Stimulated activated CD4-positive, alpha-beta T cell treated with anti-CD3 and anti-CD28 coated beads, Interleukin-15, amount 100 ng/mL, for 24 hours (primary cell): ENCODE measurements around the gene SC5D.
A peak's percentile ranks its signal among the peaks of the same experiment; 100 is the strongest.

Experiments
- DNase-seq: peaks from one replicate; pipeline ENCODE4 v3.0.0-alpha.2; 2020

The SC5D gene, protein sequence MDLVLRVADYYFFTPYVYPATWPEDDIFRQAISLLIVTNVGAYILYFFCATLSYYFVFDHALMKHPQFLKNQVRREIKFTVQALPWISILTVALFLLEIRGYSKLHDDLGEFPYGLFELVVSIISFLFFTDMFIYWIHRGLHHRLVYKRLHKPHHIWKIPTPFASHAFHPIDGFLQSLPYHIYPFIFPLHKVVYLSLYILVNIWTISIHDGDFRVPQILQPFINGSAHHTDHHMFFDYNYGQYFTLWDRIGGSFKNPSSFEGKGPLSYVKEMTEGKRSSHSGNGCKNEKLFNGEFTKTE

DNA sequence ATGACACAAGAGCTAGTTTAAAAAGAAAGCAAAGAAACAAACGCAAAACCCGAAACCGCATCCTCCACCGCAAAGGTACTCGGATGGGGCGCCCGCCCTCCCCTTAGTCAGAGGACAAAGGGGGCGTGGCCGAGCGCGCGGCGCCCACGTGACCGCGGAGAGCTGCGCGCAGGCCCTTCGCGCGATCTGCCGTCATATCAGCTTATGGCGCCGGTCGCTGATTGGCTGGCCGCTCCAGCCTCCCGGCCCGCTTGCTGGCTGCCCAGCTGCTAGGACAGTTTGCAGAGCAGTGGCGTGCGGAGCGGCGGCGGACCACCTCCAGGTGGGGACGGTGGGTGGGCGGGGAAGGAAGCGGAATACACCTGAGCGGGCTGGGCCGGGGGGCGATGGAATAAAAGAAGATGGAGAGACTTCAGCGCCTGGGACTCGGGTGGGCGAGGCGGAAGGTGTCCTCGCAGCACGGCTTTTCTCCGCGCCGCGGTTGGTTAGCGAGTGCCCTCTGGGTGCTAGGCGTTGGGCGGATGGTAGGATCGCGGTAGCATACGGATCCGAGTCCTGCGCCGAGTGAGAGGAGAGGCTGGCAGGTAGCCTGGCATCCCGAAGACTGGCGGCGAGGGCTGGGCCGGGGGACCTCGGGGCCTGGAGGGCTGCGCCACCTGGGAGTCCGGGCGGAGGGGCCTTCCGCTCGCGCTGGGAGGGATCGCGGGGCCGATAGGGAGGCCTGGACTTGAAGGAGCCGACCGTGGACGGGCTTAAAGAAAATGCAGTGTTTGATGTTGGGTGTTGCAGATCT is at the start of gene SC5D:
SC5D (plus strand) TSS at position 277 of the 793 bp plus-strand sequence. CDS start 10,605 bp downstream, outside the sequence.
- DNase-seq, result peak; percentile 96

DNA sequence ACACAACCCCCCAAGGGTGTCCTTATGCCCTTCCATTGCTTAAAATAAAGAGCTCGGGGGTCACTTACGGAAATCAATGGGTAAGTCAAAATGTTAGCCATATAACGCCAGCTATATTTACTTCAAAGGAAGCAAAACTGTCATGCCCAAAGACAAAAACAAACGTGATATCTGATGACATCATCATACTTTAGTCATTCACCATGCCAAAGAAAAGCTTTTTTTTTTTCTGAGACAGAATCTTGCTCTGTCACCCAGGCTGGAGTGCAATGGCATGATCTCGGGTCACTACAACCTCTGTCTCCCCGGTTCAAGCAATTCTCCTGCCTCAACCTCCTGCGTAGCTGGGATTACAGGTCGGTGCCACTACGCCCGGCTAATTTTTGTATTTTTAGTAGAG is 47.7 kb upstream of the SC5D start:
- no peak for DNase-seq

DNA sequence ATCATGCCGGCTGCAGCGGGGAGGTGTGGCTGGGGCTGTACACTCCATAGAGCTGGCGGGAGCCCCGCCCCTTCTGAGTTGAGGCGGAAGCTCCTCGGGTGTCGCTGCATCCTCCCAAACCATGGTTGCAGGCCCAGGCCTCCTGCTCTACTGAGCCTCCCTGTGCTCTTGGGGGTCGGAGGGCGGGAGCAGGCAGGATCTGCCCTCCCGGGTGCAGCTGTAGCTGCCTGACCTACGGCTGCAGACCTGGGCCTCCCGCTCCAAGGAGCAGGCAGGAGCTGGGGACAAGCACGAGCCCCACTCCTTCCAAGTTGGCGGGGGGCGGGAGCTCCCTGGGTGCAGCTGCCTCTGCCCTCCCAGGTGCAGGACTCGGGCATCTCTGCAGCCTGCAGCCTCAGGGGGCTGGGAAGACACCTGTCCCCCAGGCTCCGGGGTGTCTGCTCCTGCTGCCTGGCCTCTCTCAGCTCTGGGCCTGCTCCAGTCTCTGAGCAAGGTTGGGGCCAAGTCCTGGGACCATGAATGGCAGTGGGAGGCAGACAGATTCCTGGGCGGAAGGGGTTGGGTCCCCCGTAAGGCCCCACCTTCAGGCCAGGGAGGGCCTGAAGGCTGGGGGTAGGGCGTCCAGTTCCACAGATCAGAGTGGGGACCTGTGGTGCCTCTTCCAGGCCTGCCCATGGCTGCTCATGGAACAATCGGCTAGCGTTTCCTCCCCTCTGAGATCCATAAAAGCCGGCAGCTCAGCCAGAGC is 46.4 kb upstream of the SC5D start:
- no peak for DNase-seq

DNA sequence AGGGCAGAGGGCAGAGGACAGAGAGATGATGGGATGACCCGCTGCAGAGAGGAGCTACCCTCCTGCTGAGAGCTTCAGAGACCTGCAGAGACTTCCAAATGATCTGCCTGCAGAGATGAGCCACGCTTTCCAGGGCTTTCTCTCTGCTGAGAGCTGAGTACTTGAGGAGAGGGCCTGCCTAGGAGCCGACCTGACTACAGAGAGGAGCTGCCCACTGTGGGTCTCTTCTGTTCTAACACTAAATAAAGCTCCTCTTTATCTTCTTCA is 45.9 kb upstream of the SC5D start:
- DNase-seq, result no peak

DNA sequence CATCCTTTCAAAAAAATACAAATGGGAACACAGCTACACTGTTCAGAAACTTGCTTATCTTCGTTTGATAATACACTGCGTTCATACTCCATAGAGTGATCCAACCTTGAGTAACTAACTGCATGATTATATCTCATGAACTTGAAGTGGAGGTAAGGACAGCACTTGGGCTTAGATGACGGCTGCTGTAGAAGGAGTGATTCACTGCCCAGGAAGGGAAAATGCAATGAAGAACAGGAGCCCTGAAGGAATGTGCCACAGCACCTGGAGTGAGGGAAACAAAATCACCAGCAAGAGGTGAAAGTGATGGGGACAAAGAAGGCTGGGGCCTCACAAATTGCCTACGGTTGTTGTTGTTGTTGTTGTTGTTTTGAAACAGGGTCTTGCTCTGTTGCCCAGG is 44.1 kb upstream of the SC5D start:
- no peak for DNase-seq

DNA sequence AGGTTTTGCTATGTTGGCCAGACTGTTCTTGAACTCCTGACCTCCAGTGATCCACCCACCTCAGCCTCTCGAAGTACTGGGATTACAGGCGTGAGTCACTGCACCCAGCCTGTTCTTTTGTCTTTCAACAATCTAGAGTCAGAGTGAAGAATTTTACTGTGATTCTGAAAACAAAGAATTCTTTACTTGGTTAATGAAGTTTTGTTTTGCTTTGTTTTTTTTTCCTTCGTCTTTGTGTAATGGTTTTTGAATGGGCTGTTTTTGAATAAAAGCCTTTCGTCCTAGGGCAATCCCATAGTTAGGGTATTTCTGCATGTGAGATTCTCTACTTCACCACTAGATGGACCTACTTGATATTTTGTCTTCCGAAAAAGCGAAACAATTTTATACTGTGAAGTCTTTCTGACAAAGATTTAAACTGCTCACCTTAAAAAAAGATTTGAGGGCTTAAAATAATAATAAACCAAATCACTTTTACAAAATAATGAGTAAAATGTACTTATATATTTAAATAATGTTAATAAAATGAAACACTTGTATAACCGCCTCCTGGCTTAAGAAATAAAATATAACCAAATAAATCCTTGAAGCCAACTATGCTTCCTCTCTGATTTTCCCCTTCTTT is 43.4 kb upstream of the SC5D start:
- DNase-seq, result peak; percentile 18

DNA sequence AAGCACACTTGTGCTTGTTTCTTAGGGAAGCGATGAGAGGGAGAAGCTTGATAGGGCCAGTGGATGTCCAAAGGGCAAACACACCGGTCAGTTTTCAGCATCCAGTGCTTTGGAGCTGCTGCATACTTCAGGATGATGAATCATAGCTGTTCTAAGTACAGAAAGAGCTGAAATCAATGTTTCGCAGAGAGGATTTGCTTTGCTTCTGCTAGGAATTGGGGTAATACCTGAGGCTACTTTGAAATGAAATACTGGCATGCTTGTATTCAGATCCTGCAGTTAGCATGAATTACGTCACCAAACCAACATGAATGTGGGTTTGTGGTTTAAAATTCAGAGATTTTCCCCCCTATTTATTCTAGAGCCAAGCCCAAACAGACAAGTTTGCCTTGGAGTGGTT is 41.7 kb upstream of the SC5D start:
- no peak for DNase-seq

DNA sequence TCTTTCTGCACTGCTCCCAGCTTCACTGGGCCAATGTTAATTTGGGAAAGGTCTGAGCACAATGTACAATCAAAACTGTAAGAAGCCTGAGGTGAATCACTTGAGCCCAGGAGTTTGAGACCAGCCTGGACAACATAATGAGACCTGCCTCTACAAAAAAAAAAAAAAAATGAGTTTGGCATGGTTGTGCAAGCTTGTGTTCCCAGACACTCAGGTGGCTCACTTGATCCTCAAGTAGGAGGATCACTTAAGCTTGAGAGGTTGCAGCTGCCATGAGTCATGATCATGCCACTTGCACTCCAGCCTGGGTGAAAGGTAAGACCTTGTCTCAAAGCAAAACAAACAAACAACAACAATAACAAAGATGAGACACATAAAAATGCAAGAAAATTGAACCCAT is 38.6 kb upstream of the SC5D start:
- no peak for DNase-seq

DNA sequence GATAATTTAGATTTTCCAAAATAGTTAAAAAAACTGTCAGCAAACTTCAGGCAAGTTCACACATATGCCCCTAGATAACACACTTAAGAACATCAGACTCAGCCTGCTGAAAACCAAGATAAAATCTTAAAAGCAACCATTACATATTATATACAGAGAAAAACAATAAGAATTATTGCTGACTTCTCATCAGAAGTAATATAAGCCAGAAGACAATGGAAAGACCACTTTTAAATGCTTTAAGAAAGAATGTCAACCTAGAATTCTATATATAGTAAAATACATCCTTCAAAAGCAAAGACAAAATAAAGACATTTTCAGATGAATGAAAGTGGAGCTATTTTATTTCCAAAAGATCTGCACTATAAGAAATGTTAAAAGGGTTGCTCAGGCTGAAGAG is 37.8 kb upstream of the SC5D start:
- DNase-seq, result no peak

DNA sequence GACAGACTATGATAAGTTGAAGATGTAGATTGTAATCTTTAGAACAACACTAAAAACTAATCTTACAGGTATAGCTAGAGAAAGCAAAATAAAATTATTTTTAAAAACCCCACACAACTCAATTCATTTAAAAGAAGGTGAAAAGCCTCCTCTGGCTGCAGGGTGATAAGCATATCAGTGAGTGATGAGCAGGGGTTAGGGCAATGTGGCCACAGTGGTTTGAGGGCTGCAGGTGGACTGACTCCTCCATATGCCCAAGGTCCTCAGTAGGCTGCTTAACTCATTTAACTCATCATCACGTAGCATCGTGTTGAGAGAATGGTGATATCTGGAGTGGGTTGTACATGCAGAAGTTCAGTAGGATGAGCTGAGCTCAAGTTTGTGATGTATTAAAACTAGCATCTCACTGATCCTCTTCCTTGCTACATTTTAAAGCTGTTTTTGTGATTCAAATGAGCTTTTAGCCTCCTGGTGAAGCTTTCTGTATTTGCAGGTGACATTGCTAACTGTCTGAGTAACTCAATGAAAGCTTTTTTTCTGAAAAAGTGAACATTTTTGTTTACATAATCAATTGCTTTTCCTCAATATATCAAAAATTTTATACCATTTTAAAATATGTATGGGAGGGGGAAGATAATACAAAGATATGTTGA is 37.0 kb upstream of the SC5D start:
- no peak for DNase-seq

DNA sequence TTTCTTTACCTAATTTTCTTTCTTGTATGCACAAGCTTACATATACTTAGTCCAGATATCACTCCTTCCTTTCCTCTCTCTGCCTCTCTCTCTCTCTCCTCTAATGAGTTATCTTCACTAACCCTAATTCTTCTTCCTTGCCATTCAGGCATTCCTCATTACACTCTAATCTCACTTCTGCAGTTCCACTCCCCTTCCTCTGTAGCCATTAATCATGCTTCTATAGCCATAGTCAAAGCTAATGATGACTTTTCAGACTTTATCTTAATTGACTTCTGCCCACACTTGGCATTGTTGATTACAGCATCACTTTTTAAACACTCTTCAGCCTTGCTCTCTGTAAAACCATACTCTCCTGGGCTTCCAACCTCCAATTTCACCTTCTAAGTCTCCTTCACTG is 35.3 kb upstream of the SC5D start:
- DNase-seq, result no peak

DNA sequence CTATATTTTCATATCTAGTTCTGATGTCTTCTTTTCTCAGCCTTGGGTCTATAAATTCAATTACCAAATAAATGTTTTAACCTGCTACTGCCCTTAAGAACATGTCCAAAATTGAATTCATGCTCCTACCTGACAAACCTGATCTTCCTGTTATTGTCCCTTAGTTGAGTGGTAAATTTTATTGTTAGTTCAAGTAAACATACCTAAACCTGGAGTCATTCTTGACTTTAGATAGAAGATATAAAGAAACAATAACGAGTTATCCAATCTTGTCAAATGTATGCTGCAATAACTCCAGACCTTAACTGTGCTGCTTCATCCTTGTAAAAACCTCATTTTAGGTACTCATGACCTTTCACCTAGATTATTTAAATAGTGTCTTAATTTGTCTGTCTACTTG is 34.6 kb upstream of the SC5D start:
- no peak for DNase-seq

DNA sequence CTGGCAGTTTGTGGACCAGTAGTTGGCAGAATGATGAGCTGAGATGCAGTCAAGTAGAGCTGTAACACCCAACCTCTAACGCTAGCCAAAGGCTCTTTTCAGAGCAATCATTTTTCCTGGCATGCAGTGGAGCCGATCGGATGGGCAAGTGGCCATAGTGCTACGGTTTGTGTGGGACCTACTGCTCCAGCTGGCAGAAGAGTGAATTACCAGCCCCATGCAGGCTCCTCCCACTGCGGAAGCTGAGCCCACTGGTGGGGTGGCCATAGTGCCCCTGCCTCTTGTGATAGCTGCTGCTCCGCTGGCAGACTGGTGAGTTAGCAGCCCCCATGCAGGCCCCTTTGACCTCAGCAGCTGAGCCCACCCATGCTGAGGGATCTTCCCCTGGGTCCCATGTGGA is 27.0 kb upstream of the SC5D start:
- no peak for DNase-seq

DNA sequence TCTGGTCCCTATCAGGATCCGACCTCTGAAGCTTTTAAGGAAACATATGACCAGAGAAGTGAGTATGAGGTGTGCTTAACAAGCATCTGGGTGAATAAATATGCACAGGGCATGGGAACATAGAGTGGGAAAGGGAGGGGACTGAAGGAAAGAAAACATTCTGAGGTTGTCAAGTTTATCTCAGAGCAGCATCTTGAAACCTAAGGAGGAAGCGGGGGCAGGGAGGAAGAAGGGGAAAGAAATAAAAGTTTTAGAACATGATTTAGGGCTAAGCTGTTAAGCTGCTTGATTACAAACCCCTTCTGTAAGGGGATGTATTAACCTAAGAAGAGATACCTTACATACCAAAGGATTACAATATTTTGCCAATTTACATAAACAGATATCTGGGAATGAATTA is 24.0 kb upstream of the SC5D start:
- DNase-seq, result no peak

DNA sequence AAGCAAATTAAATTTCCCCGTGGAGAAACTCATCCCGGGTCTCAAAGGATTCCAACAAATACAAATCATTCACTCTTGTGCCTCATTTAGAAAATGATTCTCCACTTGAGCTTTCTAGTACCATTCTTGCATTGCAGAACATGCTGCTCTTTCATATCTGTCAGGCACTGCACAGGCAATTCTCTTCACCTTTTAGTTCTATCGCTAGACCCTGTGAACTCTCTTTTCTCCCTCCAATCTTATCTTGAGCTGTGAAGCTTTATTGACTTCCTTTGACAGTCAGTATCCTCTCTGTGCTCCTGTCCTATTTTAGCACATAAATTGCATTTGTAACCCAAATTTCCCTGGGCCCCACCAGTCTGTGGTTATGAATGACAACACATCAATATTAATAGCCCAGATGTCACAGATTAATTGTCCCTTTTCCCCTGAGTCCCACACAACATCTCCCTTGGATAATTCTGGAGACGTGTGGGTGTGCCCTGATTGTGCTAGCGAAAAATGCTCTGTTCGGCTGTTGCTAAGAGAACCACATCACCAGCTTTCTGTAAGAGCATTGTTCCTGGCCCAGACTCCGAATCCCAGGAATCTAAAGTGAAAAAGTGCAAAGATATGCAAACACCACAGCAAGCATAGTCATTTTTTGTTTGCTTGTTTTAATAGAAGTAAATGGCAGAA is 22.4 kb upstream of the SC5D start:
- no peak for DNase-seq

DNA sequence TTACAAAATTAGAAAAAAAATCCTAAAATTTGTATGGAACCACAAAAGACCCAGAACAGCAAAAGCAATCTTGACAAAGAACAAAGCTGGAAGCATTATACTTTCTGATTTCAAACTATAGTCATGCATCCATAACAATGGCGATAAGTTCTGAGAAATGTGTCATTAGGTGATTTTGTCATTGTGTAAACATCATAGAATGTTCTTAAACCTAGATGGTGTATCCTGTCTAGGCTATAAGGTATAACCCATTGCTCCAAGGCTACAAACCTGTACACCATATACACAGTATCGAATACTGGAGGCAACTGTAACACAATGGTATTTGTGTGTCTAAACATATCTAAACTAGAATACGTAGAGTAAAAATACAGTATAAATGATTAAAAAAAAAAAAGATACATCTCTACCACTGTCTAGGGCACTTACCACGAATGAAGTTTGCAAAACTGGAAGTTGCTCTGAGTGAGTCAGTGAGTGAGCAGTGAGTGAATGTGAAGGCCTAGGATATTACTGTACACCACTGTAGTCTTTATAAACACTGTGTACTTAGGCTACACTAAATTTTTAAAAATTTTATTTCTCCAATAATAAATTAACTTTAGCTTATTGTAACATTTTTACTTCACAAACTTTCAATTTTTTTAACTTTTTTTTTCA is 18.1 kb upstream of the SC5D start:
- no peak for DNase-seq

DNA sequence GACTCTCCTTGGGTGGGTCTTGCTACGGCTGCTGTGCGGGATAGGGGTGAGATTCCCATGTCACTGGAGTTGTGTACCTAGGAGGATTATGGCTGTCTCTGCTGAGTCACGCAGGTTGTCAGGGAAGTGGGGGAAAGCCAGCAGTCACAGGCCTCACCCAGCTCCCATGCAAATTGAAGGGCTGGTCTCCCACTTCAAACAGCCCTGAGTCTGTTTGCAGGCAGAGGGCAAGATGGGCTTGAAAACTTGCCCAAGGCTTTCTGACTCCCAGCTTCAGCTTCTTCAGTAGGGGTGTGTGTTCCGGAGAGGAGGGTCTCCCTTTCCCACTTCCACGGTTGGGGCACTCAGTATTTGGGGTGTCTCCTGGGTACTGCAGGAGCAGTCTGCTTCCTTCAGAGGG is 10.9 kb upstream of the SC5D start:
- DNase-seq, result no peak

DNA sequence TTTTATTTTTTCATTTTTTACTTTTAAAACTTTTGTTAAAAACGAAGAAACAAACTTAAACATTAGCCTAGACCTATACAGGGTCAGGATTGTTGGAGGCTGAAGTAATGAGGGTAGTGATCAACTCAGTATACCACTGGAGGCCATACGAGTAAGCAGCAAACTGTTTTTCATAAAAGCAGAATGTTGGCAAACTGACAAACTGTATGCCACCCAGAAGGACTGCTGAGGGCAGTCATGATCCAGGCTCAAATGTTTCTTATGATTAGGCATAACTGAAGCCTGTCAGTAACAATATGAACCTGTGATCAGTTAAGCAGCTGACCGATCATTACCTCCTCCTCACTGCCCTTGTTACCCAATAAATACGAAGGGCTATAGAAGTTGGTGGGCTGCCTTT is 10.2 kb upstream of the SC5D start:
- DNase-seq, result no peak

DNA sequence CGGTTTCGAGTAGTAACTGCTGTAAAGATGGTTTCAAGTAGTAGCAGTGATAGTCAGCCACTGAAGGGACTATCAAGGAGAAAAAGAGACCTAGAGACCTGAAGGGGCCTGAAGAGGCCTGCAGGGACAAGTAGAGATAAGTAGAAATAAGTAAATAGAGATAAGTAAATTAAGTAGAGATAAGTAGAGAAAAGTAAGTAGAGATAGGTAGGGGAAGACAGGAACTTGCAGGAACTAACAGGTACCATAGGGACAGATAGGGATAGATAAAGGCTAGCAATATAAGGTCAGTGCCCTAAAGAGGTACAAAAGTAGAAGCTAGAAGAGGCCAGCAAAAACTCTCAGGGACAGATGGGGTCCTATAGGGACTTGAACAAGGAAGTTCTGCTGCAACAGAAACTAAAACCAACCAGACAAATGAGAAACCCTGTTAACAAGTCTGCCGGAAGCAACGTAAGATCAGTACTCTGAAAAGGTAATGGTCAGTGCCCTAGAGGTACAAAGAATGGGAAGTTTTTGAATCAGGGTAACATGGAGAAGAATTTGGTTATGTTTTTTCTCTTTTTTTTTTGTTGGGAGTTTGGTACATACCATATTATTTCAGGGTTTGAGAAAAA is 9.6 kb upstream of the SC5D start:
- no peak for DNase-seq

DNA sequence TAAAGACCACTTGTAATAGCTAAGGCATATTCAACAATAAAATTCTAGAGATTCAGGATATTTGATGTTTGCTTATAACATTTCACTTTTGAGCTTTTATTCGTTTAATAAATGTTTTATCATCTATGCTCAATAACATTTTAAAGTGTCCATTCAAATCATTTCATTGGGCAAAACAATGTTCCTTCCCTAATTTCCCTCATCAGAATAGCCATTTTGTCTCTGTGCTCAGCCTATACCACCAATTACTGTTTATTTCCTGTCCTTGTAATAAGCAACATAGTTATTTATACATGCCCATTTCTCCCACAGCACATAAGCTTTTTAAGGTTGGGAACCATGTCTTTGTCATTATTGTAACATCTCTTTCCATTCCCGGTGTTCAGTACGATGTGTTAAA is 1.3 kb upstream of the SC5D start:
- DNase-seq, result no peak

DNA sequence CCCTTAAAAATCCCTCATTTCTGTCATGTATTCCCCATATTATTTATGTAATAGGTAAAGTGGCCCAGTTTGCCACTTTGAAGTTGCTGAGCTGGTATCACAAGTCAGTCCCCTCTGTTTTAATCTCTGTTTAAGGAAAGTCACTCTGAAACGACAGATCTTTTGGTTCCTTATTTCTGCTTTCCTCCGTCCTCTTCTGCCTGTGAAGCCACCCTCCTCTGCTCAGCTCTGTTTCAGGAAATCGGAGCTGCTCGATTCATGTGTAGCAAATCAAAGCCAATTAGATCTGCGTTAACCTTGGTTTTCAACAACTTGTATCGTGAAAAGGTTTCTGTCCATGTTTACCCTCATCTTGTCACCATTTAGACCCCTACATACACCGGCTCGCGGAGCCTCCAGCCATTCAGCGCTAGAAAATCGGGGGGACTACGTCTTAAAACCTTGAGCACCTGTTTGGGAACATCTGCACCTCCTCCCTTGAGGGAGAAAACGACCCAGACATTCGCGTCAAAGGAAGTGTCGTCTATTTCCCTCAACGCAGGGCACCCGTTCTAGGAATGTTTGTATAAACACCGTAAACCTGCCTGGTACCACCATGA is 576 bp upstream of the SC5D start:
- DNase-seq, result no peak
